Coronary artery (tissue), 2 donors: Measurements from ENCODE around the gene KCNMB1.

Experiments used
- DNase-seq: peaks from one replicate; pipeline ENCODE4 v3.0.0-alpha.2; 2017; ENCODE audit warnings: low spot score
- H3K27ac ChIP-seq, 2 donors: fragments of 200-600 bp; sonication (generic); one replicate each; pipeline ENCODE4 v1.5.1; 2016 to 2019
- H3K4me3 ChIP-seq: fragments of 200-600 bp; sonication (generic); 2 replicates; pipeline ENCODE4 v1.5.1; 2016; ENCODE audit warnings: mild to moderate bottlenecking, moderate library complexity
- TF ChIP-seq, protein P1 (sequence below): fragments of 200-600 bp; sonication (generic); IDR thresholded peaks from one replicate; pipeline ENCODE4 v1.5.1; 2019; ENCODE audit warnings: antibody characterized with exemption

Gene KCNMB1

DNA sequence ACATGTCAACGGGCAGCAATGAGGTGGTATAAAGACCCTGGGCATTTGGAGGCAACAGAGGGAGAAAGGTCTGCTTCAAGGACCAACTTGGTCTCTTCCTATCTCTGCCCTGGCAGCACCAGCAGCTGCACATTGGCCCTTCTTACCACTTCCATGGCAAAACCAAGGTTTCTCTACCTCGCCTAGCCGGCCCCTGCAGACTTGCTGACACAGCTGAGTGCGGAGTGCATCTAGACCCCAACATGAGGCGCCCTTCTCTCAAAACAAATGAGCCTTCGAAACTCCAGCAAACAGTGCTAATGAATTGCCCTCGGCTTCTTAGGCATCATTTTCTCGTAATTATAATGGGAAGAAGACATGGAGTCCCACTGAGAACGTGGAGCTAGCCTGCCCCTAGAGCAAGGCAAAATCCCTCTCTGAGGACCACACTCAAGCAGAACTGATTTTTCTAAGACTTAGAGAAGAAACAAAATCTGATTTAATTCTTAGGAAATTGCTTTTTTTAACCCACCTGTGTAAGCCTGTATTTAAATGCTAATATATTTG lies 42.1 kb downstream of the KCNMB1 start:
- TF ChIP-seq, protein P1, sequence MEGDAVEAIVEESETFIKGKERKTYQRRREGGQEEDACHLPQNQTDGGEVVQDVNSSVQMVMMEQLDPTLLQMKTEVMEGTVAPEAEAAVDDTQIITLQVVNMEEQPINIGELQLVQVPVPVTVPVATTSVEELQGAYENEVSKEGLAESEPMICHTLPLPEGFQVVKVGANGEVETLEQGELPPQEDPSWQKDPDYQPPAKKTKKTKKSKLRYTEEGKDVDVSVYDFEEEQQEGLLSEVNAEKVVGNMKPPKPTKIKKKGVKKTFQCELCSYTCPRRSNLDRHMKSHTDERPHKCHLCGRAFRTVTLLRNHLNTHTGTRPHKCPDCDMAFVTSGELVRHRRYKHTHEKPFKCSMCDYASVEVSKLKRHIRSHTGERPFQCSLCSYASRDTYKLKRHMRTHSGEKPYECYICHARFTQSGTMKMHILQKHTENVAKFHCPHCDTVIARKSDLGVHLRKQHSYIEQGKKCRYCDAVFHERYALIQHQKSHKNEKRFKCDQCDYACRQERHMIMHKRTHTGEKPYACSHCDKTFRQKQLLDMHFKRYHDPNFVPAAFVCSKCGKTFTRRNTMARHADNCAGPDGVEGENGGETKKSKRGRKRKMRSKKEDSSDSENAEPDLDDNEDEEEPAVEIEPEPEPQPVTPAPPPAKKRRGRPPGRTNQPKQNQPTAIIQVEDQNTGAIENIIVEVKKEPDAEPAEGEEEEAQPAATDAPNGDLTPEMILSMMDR = no peak

DNA sequence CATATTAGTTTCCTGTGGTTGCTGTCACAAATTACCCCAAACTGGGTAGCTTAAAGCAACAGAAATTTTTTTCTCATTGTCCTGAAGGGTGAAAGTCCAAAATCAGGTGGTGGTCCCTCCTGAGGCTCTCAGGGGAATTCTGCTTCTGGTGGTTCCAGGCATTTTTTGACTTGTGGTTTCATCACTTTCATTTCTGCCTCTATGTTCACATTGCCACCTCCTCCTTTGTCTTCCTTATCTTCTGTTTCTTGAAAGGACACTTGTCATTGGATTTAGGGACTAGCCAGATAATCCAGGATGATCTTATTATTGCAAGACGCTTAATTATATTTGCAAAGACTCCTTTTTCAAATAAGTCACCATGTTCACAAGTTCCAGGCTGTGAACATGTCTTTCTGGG lies 43.2 kb downstream of the KCNMB1 start:
- TF ChIP-seq, protein P1 = no peak
- Histone ChIP-seq H3K27ac (no peak overlapping the region), H3K4me3 (no peak overlapping the region)
- DNase-seq = peak; percentile 5

More for the DNA sequence above, 42.1 kb downstream of the KCNMB1 start:
- Histone ChIP-seq H3K4me3 (no peak overlapping the region), H3K27ac (no peak overlapping the region)
- no peak for DNase-seq

DNA sequence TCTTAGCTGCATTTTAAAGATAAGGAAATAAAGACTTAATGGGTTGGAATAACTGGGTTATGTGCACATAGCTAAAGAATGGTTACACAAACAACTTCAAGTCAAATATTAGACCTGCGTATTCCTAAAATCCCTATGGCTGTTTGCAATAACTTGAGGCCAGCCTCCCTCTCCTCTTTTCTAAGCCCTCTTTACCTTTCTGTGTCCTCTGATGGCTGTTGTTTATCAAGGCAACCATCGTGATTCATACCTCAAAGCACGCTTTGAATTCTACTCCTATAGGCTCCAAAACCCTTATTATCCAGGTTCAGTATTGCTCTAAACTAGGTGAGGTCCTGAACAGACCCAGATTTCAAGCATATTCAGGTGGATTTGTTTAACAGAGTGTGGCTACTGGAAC lies 46.0 kb downstream of the KCNMB1 start:
- no peak overlapping the region for H3K4me3 ChIP-seq

DNA sequence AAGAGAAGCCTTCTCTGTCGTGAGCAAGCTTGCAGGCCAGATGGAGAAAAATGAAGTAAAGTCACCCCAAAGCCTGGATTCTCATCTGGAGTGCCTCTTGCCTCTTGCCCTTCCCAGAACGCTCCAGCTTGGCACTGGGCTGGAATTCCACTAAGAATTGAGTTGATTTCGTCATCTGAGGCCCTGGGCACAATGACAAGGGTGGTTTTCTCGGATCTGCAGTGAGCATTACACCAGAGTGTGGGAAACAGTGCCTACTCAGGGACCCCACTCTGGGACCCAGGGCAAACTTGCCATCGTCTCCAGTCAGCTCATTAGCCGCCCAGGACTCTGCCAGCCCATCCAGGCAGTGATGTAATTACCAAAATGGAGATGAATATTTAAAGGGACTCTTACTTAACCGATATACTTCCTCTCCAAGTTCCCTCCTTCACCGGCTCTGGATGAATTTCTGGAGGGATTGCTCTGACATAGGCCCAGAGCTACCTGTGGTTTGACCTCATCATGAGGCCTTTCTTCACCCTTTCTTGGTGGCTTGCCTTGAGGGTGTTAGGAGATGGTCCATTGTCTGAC lies 46.9 kb downstream of the KCNMB1 start:
- Histone ChIP-seq H3K4me3 (no peak overlapping the region), H3K27ac (no peak overlapping the region)
- DNase-seq = peak; percentile 59
- TF ChIP-seq, protein P1 = no peak

More for the DNA sequence above, 46.0 kb downstream of the KCNMB1 start:
- H3K27ac ChIP-seq = no peak overlapping the region
- TF ChIP-seq, protein P1 = no peak
- DNase-seq = no peak

DNA sequence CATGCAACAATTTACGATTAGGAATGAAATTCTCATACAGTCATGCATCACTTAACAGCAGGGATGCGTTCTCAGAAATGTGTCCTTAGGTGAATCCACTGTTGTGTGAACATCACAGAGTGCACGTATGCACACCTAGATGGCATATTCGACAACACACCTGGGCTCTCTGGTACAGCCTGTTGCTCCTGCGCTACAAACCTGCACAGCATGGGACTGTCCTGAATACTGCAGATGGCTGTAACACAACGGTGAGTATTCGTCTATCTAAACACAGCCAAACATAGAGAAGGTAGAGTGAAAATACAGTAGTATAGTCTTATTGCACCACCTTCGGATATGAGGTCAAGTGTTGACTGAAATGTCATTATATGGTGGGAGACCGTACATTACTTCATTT lies 47.6 kb downstream of the KCNMB1 start:
- TF ChIP-seq, protein P1 = no peak
- DNase-seq = no peak

DNA sequence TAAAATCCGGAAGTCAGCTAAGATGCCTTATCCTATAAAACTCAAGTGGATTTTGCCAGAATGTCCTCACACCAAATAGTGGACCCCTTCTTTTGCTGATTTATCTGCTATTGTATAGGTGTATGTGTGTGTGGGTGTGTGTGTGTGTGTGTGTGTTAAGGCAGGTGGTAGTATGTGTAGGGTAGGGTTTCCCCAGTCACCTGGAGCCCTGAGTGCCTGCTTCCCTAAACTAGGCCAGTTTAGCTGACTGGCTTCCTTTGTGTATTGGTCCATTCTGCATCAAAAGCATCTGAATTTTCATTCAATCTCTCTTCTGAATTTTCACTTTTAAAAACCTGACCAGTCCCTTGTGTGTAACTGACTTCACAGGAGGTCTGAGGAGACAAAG lies 49.4 kb downstream of the KCNMB1 start:
- Histone ChIP-seq H3K4me3 (no peak overlapping the region), H3K27ac (no peak overlapping the region)
- TF ChIP-seq, protein P1 = no peak
- no peak for DNase-seq

More for the DNA sequence above, 47.6 kb downstream of the KCNMB1 start:
- no peak overlapping the region for H3K4me3 ChIP-seq
- no peak overlapping the region for H3K27ac ChIP-seq
